GM23338 (cell line): ENCODE measurements around the gene ADAM8.

Experiments used
- CTCF ChIP-seq, 2 experiments: fragments of 200-600 bp in 1 of 2; sonication (generic) in 1 of 2; conservative IDR thresholded peaks; 2 replicates each; pipeline versions ENCODE4 v1.5.1 to v1.6.1; 2016 to 2017; ENCODE audit warnings: antibody characterized with exemption in 2 of 2, low read depth in 2 of 2, mild to moderate bottlenecking in 2 of 2, moderate library complexity in 1 of 2
- EZH2 ChIP-seq: fragments of 200-600 bp; sonication (generic); IDR thresholded peaks from one replicate; pipeline ENCODE4 v1.8.0; 2017; ENCODE audit warnings: antibody characterized with exemption, mild to moderate bottlenecking, low read depth; ENCODE audit not compliant: unreplicated experiment
- JUNB ChIP-seq: IDR thresholded peaks from one replicate; pipeline ENCODE4 v1.6.1; 2016; ENCODE audit warnings: antibody characterized with exemption; ENCODE audit not compliant: unreplicated experiment
- POLR2AphosphoS5 ChIP-seq: IDR thresholded peaks from 2 replicates; pipeline ENCODE4 v1.6.1; 2016; ENCODE audit warnings: antibody characterized with exemption, low read depth

GRCh38 chr10:133299224-133299623 lies 22.6 kb upstream of the ADAM8 start:
- TF ChIP-seq CTCF (conservative IDR thresholded peaks at IDR 0.05; ENCODE audit: low read depth in 2 of 2), result no peak
- no peak for TF ChIP-seq EZH2
- TF ChIP-seq JUNB, result no peak
- no peak for TF ChIP-seq POLR2AphosphoS5
